Left lung (tissue), 10 donors: ENCODE data around the gene ETNK2. TPM values are rescaled to one million over a fixed set of nuclear protein-coding genes. Genes with fewer than 3 reads are reported as not detected.

Experiments used
- ATAC-seq: fragments of 200-7000 bp; cut with Tn5 transposase; one replicate; pipeline ENCODE4 v1.9.1; 2020; ENCODE audit warnings: moderate library complexity
- DNase-seq, 4 donors: peaks; one replicate each; pipeline ENCODE4 v3.0.0-alpha.2; 2013 to 2020
- H3K27ac ChIP-seq, 2 donors: fragments of 200-600 bp; sonication (generic) in 1 of 2; one replicate each; pipeline versions ENCODE4 v1.5.0 to v1.8.0; 2020 to 2021
- H3K27me3 ChIP-seq, 2 donors: fragments of 200-600 bp; sonication (generic) in 1 of 2; one replicate each; pipeline versions ENCODE4 v1.5.0 to v1.8.0; 2020 to 2021
- H3K36me3 ChIP-seq, 2 donors: fragments of 200-600 bp; sonication (generic) in 1 of 2; one replicate each; pipeline versions ENCODE4 v1.5.0 to v1.8.0; 2020 to 2021
- H3K4me1 ChIP-seq, 2 donors: fragments of 200-600 bp; one replicate each; pipeline ENCODE4 v1.8.0; 2021
- H3K4me3 ChIP-seq, 2 donors: fragments of 200-600 bp; sonication (generic) in 1 of 2; one replicate each; pipeline versions ENCODE4 v1.5.0 to v1.8.0; 2020 to 2021; ENCODE audit warnings: mild to moderate bottlenecking in 1 of 2
- H3K9me3 ChIP-seq, 2 donors: fragments of 200-600 bp; sonication (generic) in 1 of 2; one replicate each; pipeline versions ENCODE4 v1.5.0 to v1.8.0; 2020 to 2021
- CTCF ChIP-seq, 2 donors: fragments of 200-600 bp; sonication (generic) in 1 of 2; IDR thresholded peaks; one replicate each; pipeline versions ENCODE4 v1.5.0 to v1.8.0; 2021; ENCODE audit warnings: antibody characterized with exemption in 2 of 2
- intact Hi-C, 2 donors: fragments of 100-400 bp; cut with DNase I; formaldehyde crosslinking; loops; one replicate each; pipeline versions ENCODE4 v1.11.2 to v1.14.2; 2022
- polyA plus RNA-seq, 6 donors: library from polyadenylated mRNA; unstranded; fragments of 120-200 nt; gene quantifications; one replicate each; pipeline ENCODE4 v1.2.1, GENCODE V29; 2013; ENCODE audit not compliant: insufficient read length in 6 of 6
- total RNA-seq, 2 donors: library from RNA; stranded (reverse); fragmentation: NEBNext Ultra II Directional; extraction: Animal tissue kit (Norgen Biotek cat#: 25700); gene quantifications; one replicate each; pipeline ENCODE4 v1.2.1, GENCODE V29; 2021
- donor health status: DM: no; HTN: yes; CAD: no.
- donor health status: DM: no; HTN: no; CAD: no.

ETNK2 gene
- total and polyA plus RNA-seq, 8 donors: 2.6 to 13.2 (median 10.2) TPM

GRCh38 chr1:204112876-204113730 is 38.7 kb downstream of the ETNK2 start:
- Histone ChIP-seq H3K36me3 (peaks cover 0 to 10% of the 10 kb centered on the region in 2 donors), H3K4me1 (peaks cover 0 to 22% of the 10 kb centered on the region in 2 donors), H3K27me3 (no peaks in the 10 kb centered on the region), H3K27ac (peak overlapping the region in 1 of 2 donors; percentile 41), H3K4me3 (no peak overlapping the region), H3K9me3 (no peaks in the 10 kb centered on the region)
- DNase-seq (no peak), ATAC-seq (no peak)
- TF ChIP-seq CTCF (IDR thresholded peaks at IDR 0.05): no peak
- intact Hi-C loops: no loop called here

- no peaks in the 10 kb centered on the region for H3K27me3 ChIP-seq
- peaks cover 0 to 26% of the 10 kb centered on the region in 2 donors for H3K4me1 ChIP-seq
- DNase-seq: no peak
- no peak for ATAC-seq
- H3K9me3 ChIP-seq: no peaks in the 10 kb centered on the region
- H3K4me3 ChIP-seq: no peak overlapping the region
- no peak overlapping the region for H3K27ac ChIP-seq
- TF ChIP-seq CTCF (IDR thresholded peaks at IDR 0.05): no peak
- intact Hi-C loops: no loop called here
- H3K36me3 ChIP-seq: no peaks in the 10 kb centered on the region
These were observed 40.8 kb downstream of the ETNK2 start for GRCh38 chr1:204110894-204111633.

DNA sequence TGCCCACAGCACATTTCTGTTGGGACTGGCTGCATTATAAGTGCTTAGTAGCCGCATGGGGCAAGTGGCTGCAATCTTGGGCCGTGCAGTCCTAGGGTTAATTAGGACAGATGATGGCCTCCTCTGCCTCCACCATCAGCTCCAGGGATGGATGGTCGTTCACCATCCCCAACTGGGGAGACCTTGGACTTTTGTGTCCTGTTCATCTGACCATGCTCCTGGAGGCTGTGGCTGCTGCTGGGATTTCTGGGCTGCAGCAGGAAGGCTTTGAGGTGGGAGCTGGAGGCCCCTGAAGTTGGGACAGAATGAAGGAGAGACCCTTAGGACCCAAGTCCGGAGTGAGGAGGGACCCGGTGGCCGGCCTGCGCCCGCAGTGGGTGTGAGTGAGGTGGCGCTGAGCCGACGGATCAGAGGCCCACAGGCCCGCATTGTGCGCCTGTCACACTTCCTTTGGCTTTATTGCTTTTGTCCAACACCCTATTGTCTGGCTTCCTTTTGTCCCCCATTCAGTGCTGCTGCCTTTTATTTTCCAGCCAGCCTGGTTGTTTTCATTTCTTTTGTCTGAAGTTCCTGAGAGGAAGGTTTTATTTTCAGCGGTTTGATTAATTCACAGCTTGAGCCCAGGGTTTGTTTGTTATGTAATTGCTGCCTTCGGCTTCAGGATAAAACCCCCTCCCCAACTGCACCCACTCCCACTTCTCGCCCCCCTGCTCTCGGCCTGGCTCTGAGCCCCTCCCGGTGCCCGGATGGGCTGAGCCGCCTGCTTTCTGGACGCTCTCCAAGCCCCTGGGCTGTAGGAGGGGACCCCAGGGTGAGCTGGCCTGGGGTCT is 43.3 kb downstream of the ETNK2 start:
- no peak for TF ChIP-seq CTCF (IDR thresholded peaks at IDR 0.05)
- no peak overlapping the region for H3K4me3 ChIP-seq
- ATAC-seq (no peak), DNase-seq (no peak)
- intact Hi-C loops: no loop called here
- peak overlapping the region in 1 of 2 donors; percentile 35 for H3K27ac ChIP-seq
- peaks cover 11 to 38% of the 10 kb centered on the region in 2 donors for H3K4me1 ChIP-seq
- H3K27me3 ChIP-seq: no peaks in the 10 kb centered on the region
- no peaks in the 10 kb centered on the region for H3K9me3 ChIP-seq
- no peaks in the 10 kb centered on the region for H3K36me3 ChIP-seq

- Histone ChIP-seq H3K9me3 (no peaks in the 10 kb centered on the region), H3K4me1 (peaks cover 18 to 42% of the 10 kb centered on the region in 2 donors), H3K4me3 (no peak overlapping the region), H3K27me3 (no peaks in the 10 kb centered on the region), H3K36me3 (no peaks in the 10 kb centered on the region), H3K27ac (peak overlapping the region in 1 of 2 donors; percentile 35)
- ATAC-seq (no peak), DNase-seq (no peak)
- TF ChIP-seq CTCF (IDR thresholded peaks at IDR 0.05): no peak
- intact Hi-C loops: no loop called here
These were observed 44.0 kb downstream of the ETNK2 start for GRCh38 chr1:204107892-204108291.
